ENCODE results near the gene SASH1. TPM values are rescaled to one million over a fixed set of nuclear protein-coding genes. Genes with fewer than 3 reads are reported as not detected.

SASH1 gene
- total RNA-seq, 1 experiment from 2014 or later = 11.7 TPM

- ATAC-seq = no peak
- Histone ChIP-seq H3K9me3 (ENCODE audit: control insufficient read depth in 1 of 2, insufficient read depth in 1 of 2, low read depth in 1 of 2, low read length in 2 of 2) (no peaks in the 10 kb centered on the region), H3K4me1 (ENCODE audit: control insufficient read depth in 1 of 2, insufficient read depth in 2 of 2, low read length in 2 of 2) (no peaks in the 10 kb centered on the region), H2AFZ (ENCODE audit: low read depth, low read length, poor library complexity, severe bottlenecking) (no peak overlapping the region), H4K20me1 (ENCODE audit: insufficient read depth) (no peaks in the 10 kb centered on the region), H3K4me3 (replicated peaks in 1 of 2; ENCODE audit: low read depth in 1 of 2, low read length in 2 of 2) (no peak overlapping the region), H3K79me2 (ENCODE audit: insufficient read depth, low read length) (no peaks in the 10 kb centered on the region), H3K9me2 (ENCODE audit: insufficient read depth) (no peaks in the 10 kb centered on the region), H3K9ac (ENCODE audit: low read length) (no peak overlapping the region), H3K27me3 (ENCODE audit: insufficient read depth, low read length) (no peaks in the 10 kb centered on the region), H3K4me2 (ENCODE audit: low read length) (no peak overlapping the region), H3K36me3 (ENCODE audit: control insufficient read depth in 1 of 2, insufficient read depth in 2 of 2, low read length in 2 of 2) (no peaks in the 10 kb centered on the region), H3K27ac (ENCODE audit: low read depth, low read length) (no peak overlapping the region)
- ChIA-PET CTCF (no interaction called here), RAD21 (ENCODE audit: low non-redundant PET in 1 of 2, low total read pairs in 2 of 2, uncharacterized antibody in 2 of 2, unreplicated experiment in 2 of 2) (no interaction called here), POLR2A (interaction anchor here (0.6 kb wide), 1 partner anchor 22 kb away, joined by 3 read pairs; no protein-coding TSS in a partner anchor)
- no TSS peak for BruUV-seq (replicated peaks)
- intact Hi-C loops (cut with micrococcal nuclease) = no loop called here
- TF ChIP-seq FOSL1 (IDR thresholded peaks at IDR 0.05; ENCODE audit: low read depth) (no peak), SRF (IDR thresholded peaks at IDR 0.05; ENCODE audit: low read depth) (no peak), POLR2AphosphoS5 (IDR thresholded peaks at IDR 0.05; ENCODE audit: low read depth, low read length) (no peak), ZNF274 (IDR thresholded peaks at IDR 0.05; ENCODE audit: low read depth, low read length) (no peak), EZH2phosphoT487 (IDR thresholded peaks at IDR 0.05; ENCODE audit: borderline replicate concordance) (no peak), RAD21 (IDR thresholded peaks at IDR 0.05; ENCODE audit: low read depth) (no peak), MAX (IDR thresholded peaks at IDR 0.05) (no peak), JUND (IDR thresholded peaks at IDR 0.05) (no peak), YY1 (IDR thresholded peaks at IDR 0.05; ENCODE audit: extremely low read depth, insufficient replicate concordance, low read depth, low read length) (no peak), ATF3 (IDR thresholded peaks at IDR 0.05) (no peak)
- DNase-seq (ENCODE audit: low read depth, low spot score) = no peak
Measured at GRCh38 chr6:148516217-148516616, 173.6 kb downstream of the SASH1 start.

- ChIA-PET CTCF (no interaction called here), POLR2A (interaction anchor here (0.6 kb wide), 1 partner anchor 22 kb away, joined by 3 read pairs; no protein-coding TSS in a partner anchor), RAD21 (ENCODE audit: low non-redundant PET in 1 of 2, low total read pairs in 2 of 2, uncharacterized antibody in 2 of 2, unreplicated experiment in 2 of 2) (no interaction called here)
- Histone ChIP-seq H3K4me1 (ENCODE audit: control insufficient read depth in 1 of 2, insufficient read depth in 2 of 2, low read length in 2 of 2) (no peaks in the 10 kb centered on the region), H3K4me3 (replicated peaks in 1 of 2; ENCODE audit: low read depth in 1 of 2, low read length in 2 of 2) (no peak overlapping the region), H3K27ac (ENCODE audit: low read depth, low read length) (no peak overlapping the region), H3K4me2 (ENCODE audit: low read length) (no peak overlapping the region), H4K20me1 (ENCODE audit: insufficient read depth) (no peaks in the 10 kb centered on the region), H3K36me3 (ENCODE audit: control insufficient read depth in 1 of 2, insufficient read depth in 2 of 2, low read length in 2 of 2) (no peaks in the 10 kb centered on the region), H3K79me2 (ENCODE audit: insufficient read depth, low read length) (no peaks in the 10 kb centered on the region), H3K9ac (ENCODE audit: low read length) (no peak overlapping the region), H2AFZ (ENCODE audit: low read depth, low read length, poor library complexity, severe bottlenecking) (no peak overlapping the region), H3K9me2 (ENCODE audit: insufficient read depth) (no peaks in the 10 kb centered on the region), H3K27me3 (ENCODE audit: insufficient read depth, low read length) (no peaks in the 10 kb centered on the region), H3K9me3 (ENCODE audit: control insufficient read depth in 1 of 2, insufficient read depth in 1 of 2, low read depth in 1 of 2, low read length in 2 of 2) (no peaks in the 10 kb centered on the region)
- no TSS peak for BruUV-seq (replicated peaks)
- ATAC-seq (no peak), DNase-seq (ENCODE audit: low read depth, low spot score) (no peak)
- intact Hi-C loops (cut with micrococcal nuclease) = no loop called here
- TF ChIP-seq REST (IDR thresholded peaks at IDR 0.05; ENCODE audit: low read depth) (no peak), TCF7L2 (IDR thresholded peaks at IDR 0.05; ENCODE audit: borderline replicate concordance, extremely low read depth, insufficient read depth, insufficient read length) (no peak), POLR2AphosphoS5 (IDR thresholded peaks at IDR 0.05; ENCODE audit: low read depth, low read length) (no peak), FOSL1 (IDR thresholded peaks at IDR 0.05; ENCODE audit: low read depth) (no peak), EZH2 (IDR thresholded peaks at IDR 0.05) (no peak), MAX (IDR thresholded peaks at IDR 0.05) (no peak), ZBTB33 (IDR thresholded peaks at IDR 0.05; ENCODE audit: extremely low read depth, insufficient replicate concordance, low read length) (no peak)
Measured at GRCh38 chr6:148516617-148517016, 174.0 kb downstream of the SASH1 start.
